Glomerular endothelial cell (primary cell): Measurements from ENCODE around the gene TMEM41B. TPM values are rescaled to one million over a fixed set of nuclear protein-coding genes. Genes with fewer than 3 reads are reported as not detected.
"Not testable (repeated sequence)": the region's sequence is repeated elsewhere in the genome, so short reads cannot be mapped to it uniquely, and the experiment has no call there.

Experiments
- DNase-seq: peaks from one replicate; pipeline ENCODE4 v3.0.0-alpha.2; 2011; ENCODE audit warnings: low read depth, low spot score; ENCODE audit errors: extremely low read depth
- total RNA-seq: library from RNA; depleted of rRNA; stranded (reverse); fragments of >200 nt; gene quantifications from 2 replicates; pipeline ENCODE4 v1.2.3, GENCODE V29; 2015

TMEM41B gene, protein sequence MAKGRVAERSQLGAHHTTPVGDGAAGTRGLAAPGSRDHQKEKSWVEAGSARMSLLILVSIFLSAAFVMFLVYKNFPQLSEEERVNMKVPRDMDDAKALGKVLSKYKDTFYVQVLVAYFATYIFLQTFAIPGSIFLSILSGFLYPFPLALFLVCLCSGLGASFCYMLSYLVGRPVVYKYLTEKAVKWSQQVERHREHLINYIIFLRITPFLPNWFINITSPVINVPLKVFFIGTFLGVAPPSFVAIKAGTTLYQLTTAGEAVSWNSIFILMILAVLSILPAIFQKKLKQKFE
- total RNA-seq, result 28.1 and 31.7 TPM in 2 replicates

GRCh38 chr11:9314291-9315077, at the start of gene TMEM41B:
Gene TMEM41B, minus strand, starts transcription at chr11:9314593. Its CDS starts 152 bp downstream, at chr11:9314441.
- DNase-seq, result peak; percentile 90

- DNase-seq, result no peak
Observed at GRCh38 chr11:9362393-9362863, 48.0 kb upstream of the TMEM41B start.

- not testable (repeated sequence) for DNase-seq
Observed at GRCh38 chr11:9360862-9361622, 46.6 kb upstream of the TMEM41B start.

DNA sequence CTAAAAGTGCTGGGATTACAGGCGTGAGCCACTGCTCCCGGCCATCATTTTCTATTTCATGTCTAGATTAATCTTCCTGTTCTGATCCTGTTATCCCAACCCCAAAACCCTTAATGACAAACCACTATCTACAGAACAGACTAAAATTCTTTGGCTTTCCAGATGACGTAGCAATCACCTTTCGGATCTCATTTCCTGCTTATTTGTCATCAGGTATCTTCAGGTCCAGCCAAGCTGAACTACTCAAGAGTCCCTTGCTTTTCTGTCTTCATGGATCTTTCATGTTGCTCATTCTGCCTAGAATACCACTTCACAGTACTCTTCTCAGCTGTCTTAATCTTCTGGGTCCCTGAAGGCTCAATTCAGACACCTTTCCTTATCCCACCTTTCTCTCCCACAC, 42.6 kb upstream of the TMEM41B start:
- no peak for DNase-seq

- no peak for DNase-seq
Observed at GRCh38 chr11:9351321-9351881, 37.0 kb upstream of the TMEM41B start.

DNA sequence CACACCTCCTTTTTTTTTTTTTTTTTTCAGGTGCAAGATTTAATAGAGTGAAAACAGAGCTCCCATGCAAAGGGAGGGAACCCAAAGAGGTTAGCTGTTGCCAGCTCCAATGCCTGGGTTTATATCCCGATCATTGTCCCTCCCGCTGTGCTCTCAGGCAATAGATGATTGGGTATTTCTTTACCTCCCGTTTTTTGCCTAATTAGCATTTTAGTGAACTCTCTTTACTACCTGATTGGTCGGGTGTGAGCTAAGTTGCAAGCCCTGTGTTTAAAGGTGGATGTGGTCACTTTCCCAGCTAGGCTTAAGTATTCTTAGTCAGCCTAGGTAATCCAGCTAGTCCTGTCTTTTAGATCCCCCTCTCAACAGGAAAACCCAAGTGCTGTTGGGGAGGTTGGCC, 33.4 kb upstream of the TMEM41B start:
- DNase-seq, result not testable (repeated sequence)

DNA sequence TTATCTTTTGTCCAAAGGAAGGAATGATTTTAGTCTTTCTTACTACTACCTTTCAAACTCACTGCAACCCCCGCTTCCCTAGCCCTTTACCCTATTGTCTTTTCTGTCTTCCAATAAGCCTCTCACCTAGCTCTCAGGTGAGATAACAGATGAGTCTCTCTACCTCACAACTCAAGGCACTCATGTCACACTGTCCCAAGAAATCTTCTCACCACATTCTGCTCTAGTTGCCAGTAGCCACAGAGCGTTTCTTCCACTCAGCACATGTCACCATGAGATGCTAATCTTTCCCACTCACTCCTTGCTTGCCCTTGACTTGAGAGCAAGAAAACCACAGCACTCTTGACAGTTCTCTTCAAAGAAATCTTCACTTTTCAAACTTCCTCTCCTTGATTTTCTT, 32.7 kb upstream of the TMEM41B start:
- no peak for DNase-seq

- DNase-seq, result no peak
Observed at GRCh38 chr11:9344061-9344680, 29.8 kb upstream of the TMEM41B start.

- DNase-seq, result no peak
Observed at GRCh38 chr11:9341638-9342178, 27.3 kb upstream of the TMEM41B start.

- no peak for DNase-seq
Observed at GRCh38 chr11:9332655-9333054, 18.3 kb upstream of the TMEM41B start.

GRCh38 chr11:9330387-9331384, 16.3 kb upstream of the TMEM41B start:
- DNase-seq, result no peak

GRCh38 chr11:9320047-9320446, 5.7 kb upstream of the TMEM41B start:
- no peak for DNase-seq

DNA sequence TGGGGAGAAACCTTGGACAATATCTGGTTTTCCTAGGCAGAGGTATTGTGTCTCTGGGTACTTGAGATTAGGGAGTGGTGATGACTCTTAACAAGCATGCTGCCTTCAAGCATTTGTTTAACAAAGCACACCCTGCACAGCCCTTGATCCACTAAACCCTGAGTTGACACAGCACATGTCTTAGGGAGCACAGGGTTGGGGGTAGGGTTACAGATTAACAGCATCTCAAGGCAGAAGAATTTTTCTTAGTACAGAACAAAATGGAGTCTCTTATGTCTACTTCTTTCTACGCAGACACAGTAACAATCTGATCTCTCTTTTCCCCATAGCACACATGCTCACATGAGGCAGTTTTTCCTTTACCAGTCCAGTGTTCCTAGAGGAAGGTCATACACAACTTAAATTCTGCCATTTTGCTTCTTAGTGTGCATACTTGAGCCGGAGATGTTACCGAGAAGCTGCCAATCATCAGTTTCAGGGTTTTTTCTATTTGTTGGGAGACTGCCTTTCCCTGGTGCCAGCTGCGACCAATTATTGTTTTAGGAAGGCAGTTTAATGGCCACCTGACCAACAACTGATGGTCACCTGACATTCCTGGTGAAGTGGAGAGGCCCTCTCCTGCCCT, 5.1 kb upstream of the TMEM41B start:
- not testable (repeated sequence) for DNase-seq

DNA sequence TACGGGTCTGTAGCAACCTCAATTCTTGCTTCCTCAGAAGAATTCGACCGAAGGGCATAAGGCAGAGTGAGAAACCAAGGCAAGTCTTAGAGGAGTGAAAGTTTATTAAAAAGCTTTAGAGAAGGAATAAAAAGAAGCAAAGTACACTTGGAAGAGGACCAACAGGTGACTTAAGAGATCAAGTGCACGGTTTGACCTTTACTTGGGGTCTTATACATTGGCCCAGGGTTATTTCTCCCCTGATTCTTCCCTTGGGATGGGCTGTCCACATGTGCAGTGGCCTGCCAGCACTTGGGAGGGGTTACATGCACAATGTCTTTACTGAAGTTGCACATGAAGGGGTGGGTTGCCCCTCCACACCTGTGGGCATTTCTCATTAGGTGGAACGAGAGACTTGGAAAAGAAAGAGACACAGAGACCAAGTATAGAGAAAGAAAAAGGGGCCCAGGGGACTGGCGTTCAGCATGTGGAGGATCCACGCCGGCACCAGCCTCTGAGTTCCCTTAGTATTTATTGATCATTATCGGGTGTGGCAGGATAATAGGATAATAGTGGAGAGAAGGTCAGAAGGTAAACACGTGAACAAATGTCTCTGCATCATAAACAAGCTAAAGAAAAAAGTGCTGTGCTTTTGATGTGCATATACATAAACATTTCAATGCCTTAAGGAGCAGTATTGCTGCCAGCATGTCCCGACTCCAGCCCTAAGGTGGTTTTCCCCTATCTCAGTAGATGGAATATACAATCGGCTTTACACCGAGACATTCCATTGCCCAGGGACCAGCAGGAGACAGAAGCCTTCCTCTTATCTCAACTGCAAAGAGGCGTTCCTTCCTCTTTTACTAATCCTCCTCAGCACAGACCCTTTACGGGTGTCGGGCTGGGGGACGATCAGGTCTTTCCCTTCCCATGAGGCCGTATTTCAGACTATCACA, 4.3 kb upstream of the TMEM41B start:
- DNase-seq, result not testable (repeated sequence)

- DNase-seq, result no peak
Observed at GRCh38 chr11:9316334-9316733, 1.9 kb upstream of the TMEM41B start.

DNA sequence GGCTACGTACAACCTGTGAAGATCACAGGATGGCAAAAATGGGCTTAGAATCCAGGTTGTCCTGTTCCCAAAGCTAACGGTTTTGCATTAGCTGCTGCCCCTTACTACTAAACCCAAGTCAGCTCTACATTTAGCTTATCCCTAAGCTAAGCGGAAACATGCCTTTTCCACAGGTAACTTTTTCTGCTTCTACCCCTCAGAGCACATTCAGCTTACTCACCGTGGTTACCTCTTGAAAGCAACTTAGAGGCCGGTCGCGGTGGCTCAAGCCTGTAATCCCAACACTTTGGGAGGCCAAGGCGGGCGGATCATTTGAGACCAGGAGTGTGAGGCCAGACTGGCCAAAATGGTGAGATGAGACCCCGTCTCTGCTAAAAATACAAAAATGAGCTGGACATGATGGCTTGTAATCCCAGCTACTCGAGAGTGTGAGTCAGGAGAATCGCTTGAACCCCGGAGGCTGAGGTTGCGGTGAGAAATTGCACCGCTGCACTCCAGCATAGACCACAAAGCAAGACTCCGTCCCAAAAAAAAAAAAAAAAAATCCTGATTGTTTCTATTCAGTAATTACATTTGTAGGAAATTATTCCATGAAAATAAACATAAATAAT, 790 bp upstream of the TMEM41B start:
- peak; percentile 14 for DNase-seq
